ENCODE data around the gene NACA2.

DNA sequence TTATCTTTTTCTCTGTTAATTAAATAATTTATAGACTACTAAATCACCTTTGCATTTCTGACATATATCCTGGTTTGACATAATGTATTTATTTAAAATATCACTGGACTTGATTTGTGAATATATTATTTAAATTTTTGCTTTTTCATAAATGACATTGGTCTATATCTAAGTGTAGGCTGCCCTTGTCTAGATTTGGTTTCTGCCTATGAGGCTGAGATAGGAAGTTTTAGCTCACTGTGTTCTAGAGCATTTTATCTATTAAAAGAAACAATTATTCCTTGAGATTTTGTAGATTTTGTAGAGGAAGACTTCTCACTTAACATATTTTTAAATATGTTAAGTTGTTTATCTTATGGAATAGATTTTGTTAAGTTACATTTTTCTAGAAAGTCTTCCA is 43.9 kb downstream of the NACA2 start:
- TF ChIP-seq, protein P1, sequence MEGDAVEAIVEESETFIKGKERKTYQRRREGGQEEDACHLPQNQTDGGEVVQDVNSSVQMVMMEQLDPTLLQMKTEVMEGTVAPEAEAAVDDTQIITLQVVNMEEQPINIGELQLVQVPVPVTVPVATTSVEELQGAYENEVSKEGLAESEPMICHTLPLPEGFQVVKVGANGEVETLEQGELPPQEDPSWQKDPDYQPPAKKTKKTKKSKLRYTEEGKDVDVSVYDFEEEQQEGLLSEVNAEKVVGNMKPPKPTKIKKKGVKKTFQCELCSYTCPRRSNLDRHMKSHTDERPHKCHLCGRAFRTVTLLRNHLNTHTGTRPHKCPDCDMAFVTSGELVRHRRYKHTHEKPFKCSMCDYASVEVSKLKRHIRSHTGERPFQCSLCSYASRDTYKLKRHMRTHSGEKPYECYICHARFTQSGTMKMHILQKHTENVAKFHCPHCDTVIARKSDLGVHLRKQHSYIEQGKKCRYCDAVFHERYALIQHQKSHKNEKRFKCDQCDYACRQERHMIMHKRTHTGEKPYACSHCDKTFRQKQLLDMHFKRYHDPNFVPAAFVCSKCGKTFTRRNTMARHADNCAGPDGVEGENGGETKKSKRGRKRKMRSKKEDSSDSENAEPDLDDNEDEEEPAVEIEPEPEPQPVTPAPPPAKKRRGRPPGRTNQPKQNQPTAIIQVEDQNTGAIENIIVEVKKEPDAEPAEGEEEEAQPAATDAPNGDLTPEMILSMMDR (IDR thresholded peaks at IDR 0.05) = no peak
- no peak for TF ChIP-seq POLR2A (IDR thresholded peaks at IDR 0.05)
